GM18951 (cell line): ENCODE measurements around the gene MICU1.
"Not testable (repeated sequence)": the region's sequence is repeated elsewhere in the genome, so short reads cannot be mapped to it uniquely, and the experiment has no call there.

Source experiments
- POLR2A ChIP-seq: IDR thresholded peaks from 4 replicates; pipeline ENCODE4 v1.6.1; 2011; ENCODE audit warnings: mild to moderate bottlenecking; ENCODE audit not compliant: insufficient read length, insufficient read depth; ENCODE audit errors: extremely low read depth
- in situ Hi-C: fragments of 300-500 bp; cut with MboI; formaldehyde crosslinking; loops from one replicate; pipeline ENCODE4 v1.12.0; 2022; ENCODE audit warnings: low sequenced_read_pairs, mixed read lengths, inconsistent platforms; ENCODE audit not compliant: unreplicated experiment

MICU1 gene

GRCh38 chr10:72356115-72356514 lies 269.8 kb downstream of the MICU1 start:
- in situ Hi-C loops = no loop called here
- TF ChIP-seq POLR2A = no peak

- in situ Hi-C loops = no loop called here
Measured at GRCh38 chr10:72355214-72355555, 270.7 kb downstream of the MICU1 start.

GRCh38 chr10:72354356-72355213 lies 271.3 kb downstream of the MICU1 start, which contains the start of gene DNAJB12:
Gene DNAJB12 (minus strand): TSS chr10:72354919. CDS start chr10:72354897, 22 bp downstream.
- peak; percentile 89 for TF ChIP-seq POLR2A
- in situ Hi-C loops = no loop called here

More at GRCh38 chr10:72355214-72355555, 270.7 kb downstream of the MICU1 start:
- no peak for TF ChIP-seq POLR2A

- in situ Hi-C loops = no loop called here
- TF ChIP-seq POLR2A = no peak
Measured at GRCh38 chr10:72353965-72354355, 271.9 kb downstream of the MICU1 start.

- TF ChIP-seq POLR2A = no peak
- in situ Hi-C loops = no loop called here
Measured at GRCh38 chr10:72353028-72353964, 272.6 kb downstream of the MICU1 start.

- in situ Hi-C loops = no loop called here
- TF ChIP-seq POLR2A = no peak
Measured at GRCh38 chr10:72351479-72351878, 274.4 kb downstream of the MICU1 start.

GRCh38 chr10:72349438-72349837 lies 276.4 kb downstream of the MICU1 start:
- in situ Hi-C loops = no loop called here
- no peak for TF ChIP-seq POLR2A

- no peak for TF ChIP-seq POLR2A
- in situ Hi-C loops = no loop called here
Measured at GRCh38 chr10:72348282-72348681, 277.6 kb downstream of the MICU1 start.

GRCh38 chr10:72346117-72346516 lies 279.8 kb downstream of the MICU1 start:
- in situ Hi-C loops = not testable (repeated sequence)

- in situ Hi-C loops = no loop called here
Measured at GRCh38 chr10:72344932-72345331, 280.9 kb downstream of the MICU1 start.

GRCh38 chr10:72342911-72343310 lies 283.0 kb downstream of the MICU1 start:
- TF ChIP-seq POLR2A = no peak
- in situ Hi-C loops = no loop called here

More at GRCh38 chr10:72344932-72345331, 280.9 kb downstream of the MICU1 start:
- TF ChIP-seq POLR2A = no peak

GRCh38 chr10:72340510-72341261 lies 285.2 kb downstream of the MICU1 start:
- no peak for TF ChIP-seq POLR2A
- in situ Hi-C loops = no loop called here

- in situ Hi-C loops = loop anchor here (10.0 kb wide), 2 partner anchors 123 to 203 kb away; partner anchors contain the start of genes ANAPC16 and ASCC1
- TF ChIP-seq POLR2A = no peak
Measured at GRCh38 chr10:72338180-72338579, 287.7 kb downstream of the MICU1 start.
